ENCODE results near the gene GRK3. TPM values are rescaled to one million over a fixed set of nuclear protein-coding genes. Genes with fewer than 3 reads are reported as not detected.
"Not testable (repeated sequence)": the region's sequence is repeated elsewhere in the genome, so short reads cannot be mapped to it uniquely, and the experiment has no call there.

Gene GRK3
- total and polyA plus RNA-seq, 2 of the 4 experiments (the other 2 are of a cell fraction): 0.58 to 1.6 TPM

DNA sequence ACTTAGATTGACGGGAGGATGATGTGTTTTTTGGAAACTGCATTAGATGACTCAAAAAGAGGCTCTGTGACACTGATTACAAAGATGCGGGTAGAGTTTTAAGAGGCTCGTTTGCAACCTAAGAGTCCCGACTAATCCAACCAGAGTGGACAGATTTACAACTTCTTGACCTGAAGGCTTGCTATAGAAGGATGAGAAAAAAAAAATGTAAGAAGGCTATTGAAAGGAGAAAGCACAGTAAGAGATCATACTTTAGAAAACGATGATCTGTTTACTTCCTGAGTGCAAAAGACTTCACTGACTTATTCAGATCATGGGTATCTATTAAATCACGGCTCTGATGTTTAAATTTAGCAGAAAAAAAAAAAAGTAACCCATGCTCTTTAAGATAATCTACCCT lies 17.0 kb downstream of the GRK3 start:
- H2BK20ac ChIP-seq (ENCODE audit: low read depth, low read length); H2BK5ac ChIP-seq (ENCODE audit: low read depth, low read length, poor library complexity, severe bottlenecking); H3K4ac ChIP-seq (ENCODE audit: low read depth, low read length); ATAC-seq (ENCODE audit: low read depth); H3K79me1 ChIP-seq (ENCODE audit: low read depth in 1 of 2, low read length in 2 of 2); H4K5ac ChIP-seq (ENCODE audit: low read depth, low read length); H3K4me3 ChIP-seq (ENCODE audit: insufficient read depth, low read depth, low read length); H4K91ac ChIP-seq (ENCODE audit: insufficient read depth, low read depth, low read length); H3K27me3 ChIP-seq (ENCODE audit: control insufficient read depth, insufficient read depth, low read length); H3K27ac ChIP-seq (ENCODE audit: insufficient read depth, low read length); H3K14ac ChIP-seq (replicated peaks; ENCODE audit: low read depth, low read length); H3K4me1 ChIP-seq (ENCODE audit: control insufficient read depth, insufficient read depth, low read length); H2AK9ac ChIP-seq (replicated peaks; ENCODE audit: low read depth, low read length, poor library complexity); BruUV-seq (replicated peaks); DNase-seq; H2BK15ac ChIP-seq (ENCODE audit: low read depth, low read length); H2AK5ac ChIP-seq (ENCODE audit: low read depth, low read length); H4K8ac ChIP-seq (ENCODE audit: low read depth in 2 of 2, low read length in 2 of 2); H2BK120ac ChIP-seq (ENCODE audit: low read depth, low read length); H2AFZ ChIP-seq (replicated peaks; ENCODE audit: low read length, poor library complexity); H4K20me1 ChIP-seq (ENCODE audit: insufficient read depth, low read length); H3K9me1 ChIP-seq (ENCODE audit: insufficient read depth, low read length); H3K56ac ChIP-seq (ENCODE audit: extremely low read depth, insufficient read depth, low read length); H3K9ac ChIP-seq (ENCODE audit: low read depth, low read length); H3K9me3 ChIP-seq (ENCODE audit: control insufficient read depth, insufficient read depth, low read length); dilution Hi-C loops (cut with HindIII; ENCODE audit: low sequenced_read_pairs, unreplicated experiment); H3K18ac ChIP-seq (ENCODE audit: low read depth, low read length); in situ Hi-C loops (cut with MboI; ENCODE audit: low sequenced_read_pairs); H3K4me2 ChIP-seq (ENCODE audit: low read depth, low read length); H3K36me3 ChIP-seq (ENCODE audit: control insufficient read depth, insufficient read depth, low read length); H3K23ac ChIP-seq (ENCODE audit: low read depth, low read length); intact Hi-C loops (cut with micrococcal nuclease): not testable (repeated sequence)
- ChIA-PET POLR2A (ENCODE audit: unreplicated experiment) (interaction anchor here (0.6 kb wide), 1 partner anchor 46 kb away, joined by 3 read pairs; no protein-coding TSS in a partner anchor), CTCF (interaction anchor here (0.6 kb wide), 1 partner anchor 379 kb away, joined by 5 read pairs; no protein-coding TSS in a partner anchor)
- no CpG with 5 or more reads among the region's 6 CpGs for WGBS, 2 experiments (ENCODE audit: extremely low coverage in 2 of 2, insufficient read length in 1 of 2)

Data from IMR-90 (cell line).